KOPT-K1 (cell line): ENCODE results near the gene FRAS1.
"Not testable (repeated sequence)": the region's sequence is repeated elsewhere in the genome, so short reads cannot be mapped to it uniquely, and the experiment has no call there.

Source experiments
- H3K27ac ChIP-seq: fragments of 200-600 bp; sonication (generic); 2 replicates; pipeline ENCODE4 v1.5.1; 2016; ENCODE audit warnings: antibody characterized with exemption, mild to moderate bottlenecking, low read depth, low read length; ENCODE audit not compliant: poor library complexity, severe bottlenecking
- H3K36me3 ChIP-seq: fragments of 200-600 bp; sonication (generic); 2 replicates; pipeline ENCODE4 v1.5.1; 2017; ENCODE audit warnings: antibody characterized with exemption, mild to moderate bottlenecking, low read length, moderate library complexity; ENCODE audit not compliant: insufficient read depth
- H3K9me3 ChIP-seq: fragments of 200-600 bp; sonication (generic); 2 replicates; pipeline ENCODE4 v1.5.1; 2017; ENCODE audit warnings: antibody characterized with exemption, low read length, mild to moderate bottlenecking; ENCODE audit not compliant: insufficient read depth, poor library complexity, severe bottlenecking

FRAS1 gene

GRCh38 chr4:78543424-78544125, 486.5 kb downstream of the FRAS1 start:
- Histone ChIP-seq H3K9me3 (no peaks in the 10 kb centered on the region), H3K36me3 (no peaks in the 10 kb centered on the region), H3K27ac (no peak overlapping the region)

- Histone ChIP-seq H3K27ac (no peak overlapping the region), H3K9me3 (no peaks in the 10 kb centered on the region), H3K36me3 (no peaks in the 10 kb centered on the region)
Observed at GRCh38 chr4:78544678-78545077, 487.6 kb downstream of the FRAS1 start.

- Histone ChIP-seq H3K9me3 (no peaks in the 10 kb centered on the region), H3K27ac (no peak overlapping the region), H3K36me3 (no peaks in the 10 kb centered on the region)
Observed at GRCh38 chr4:78545275-78546246, 488.4 kb downstream of the FRAS1 start.

- not testable (repeated sequence) for H3K27ac ChIP-seq, H3K9me3 ChIP-seq, H3K36me3 ChIP-seq
Observed at GRCh38 chr4:78547899-78548298, 490.8 kb downstream of the FRAS1 start.

GRCh38 chr4:78548889-78549288, 491.8 kb downstream of the FRAS1 start:
- H3K27ac ChIP-seq, H3K36me3 ChIP-seq, H3K9me3 ChIP-seq: not testable (repeated sequence)

GRCh38 chr4:78551420-78552351, 494.6 kb downstream of the FRAS1 start, which contains the start of gene ANXA3:
ANXA3 (plus strand) TSS chr4:78551770; CDS start chr4:78554474, 2,704 bp downstream.
- no peak within 1 kb of the TSS for H3K27ac ChIP-seq
- no peaks in the 10 kb centered on the region for H3K36me3 ChIP-seq
- no peaks in the 10 kb centered on the region for H3K9me3 ChIP-seq

GRCh38 chr4:78552389-78553042, 495.4 kb downstream of the FRAS1 start:
- Histone ChIP-seq H3K36me3 (no peaks in the 10 kb centered on the region), H3K27ac (no peak overlapping the region), H3K9me3 (no peaks in the 10 kb centered on the region)

GRCh38 chr4:78553043-78553396, 495.9 kb downstream of the FRAS1 start:
- Histone ChIP-seq H3K36me3 (no peaks in the 10 kb centered on the region), H3K9me3 (no peaks in the 10 kb centered on the region), H3K27ac (no peak overlapping the region)

- no peaks in the 10 kb centered on the region for H3K9me3 ChIP-seq
- H3K27ac ChIP-seq, result no peak overlapping the region
- no peaks in the 10 kb centered on the region for H3K36me3 ChIP-seq
Observed at GRCh38 chr4:78553529-78554060, 496.5 kb downstream of the FRAS1 start.

- no peaks in the 10 kb centered on the region for H3K9me3 ChIP-seq
- no peak overlapping the region for H3K27ac ChIP-seq
- H3K36me3 ChIP-seq, result no peaks in the 10 kb centered on the region
Observed at GRCh38 chr4:78556665-78557064, 499.5 kb downstream of the FRAS1 start.

- Histone ChIP-seq H3K27ac (no peak overlapping the region), H3K36me3 (no peaks in the 10 kb centered on the region), H3K9me3 (no peaks in the 10 kb centered on the region)
Observed at GRCh38 chr4:78557841-78558240, 500.7 kb downstream of the FRAS1 start.

- H3K36me3 ChIP-seq, result no peaks in the 10 kb centered on the region
- H3K9me3 ChIP-seq, result no peaks in the 10 kb centered on the region
- no peak overlapping the region for H3K27ac ChIP-seq
Observed at GRCh38 chr4:78558410-78558809, 501.3 kb downstream of the FRAS1 start.

- Histone ChIP-seq H3K27ac (no peak overlapping the region), H3K36me3 (no peaks in the 10 kb centered on the region), H3K9me3 (no peaks in the 10 kb centered on the region)
Observed at GRCh38 chr4:78560296-78560963, 503.3 kb downstream of the FRAS1 start.

- Histone ChIP-seq H3K27ac (no peak overlapping the region), H3K9me3 (no peaks in the 10 kb centered on the region), H3K36me3 (no peaks in the 10 kb centered on the region)
Observed at GRCh38 chr4:78561677-78562076, 504.6 kb downstream of the FRAS1 start.
